ENCODE data around the gene TMEM86B.

TMEM86B gene

GRCh38 chr19:55186080-55186479 lies 42.5 kb downstream of the TMEM86B start:
- no peak overlapping the region for H3K27ac ChIP-seq
- DNase-seq = no peak
- no peaks in the 10 kb centered on the region for H3K36me3 ChIP-seq
- no peaks in the 10 kb centered on the region for H3K9me3 ChIP-seq
- peaks cover 0 to 45% of the 10 kb centered on the region in 2 donors for H3K27me3 ChIP-seq
- intact Hi-C loops (cut with DNase I; ENCODE audit: low total_unique reads) = no loop called here
- no peaks in the 10 kb centered on the region for H3K4me1 ChIP-seq
- no peak for TF ChIP-seq CTCF (IDR thresholded peaks at IDR 0.05)
- no peak overlapping the region for H3K4me3 ChIP-seq

DNA sequence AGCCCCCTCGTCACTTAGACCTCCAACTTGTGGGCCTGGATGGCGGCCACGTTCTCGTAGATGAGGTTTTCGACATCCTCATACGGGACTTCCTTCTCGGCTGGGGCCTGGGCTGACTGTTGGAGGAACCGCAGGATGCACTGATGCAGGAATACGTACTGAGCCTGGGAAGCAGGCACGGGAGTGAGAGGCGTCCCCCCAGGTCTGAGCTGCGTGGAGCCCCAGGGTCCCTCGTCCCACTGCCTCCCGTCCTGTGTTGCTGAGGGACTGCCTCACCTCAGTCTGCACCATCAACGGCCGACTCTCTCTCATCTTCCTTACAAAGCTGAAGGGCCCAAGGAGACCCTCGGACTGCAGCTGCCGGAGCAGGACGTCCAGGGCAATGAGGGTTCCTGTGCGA lies 46.8 kb downstream of the TMEM86B start:
- TF ChIP-seq CTCF (IDR thresholded peaks at IDR 0.05) = no peak
- no peaks in the 10 kb centered on the region for H3K9me3 ChIP-seq
- intact Hi-C loops (cut with DNase I; ENCODE audit: low total_unique reads) = no loop called here
- DNase-seq = no peak
- H3K27me3 ChIP-seq = peaks cover 7 to 86% of the 10 kb centered on the region in 2 donors
- no peak overlapping the region for H3K4me3 ChIP-seq
- peaks cover 0 to 16% (median 13%) of the 10 kb centered on the region in 4 donors for H3K4me1 ChIP-seq
- H3K27ac ChIP-seq = no peak overlapping the region
- no peaks in the 10 kb centered on the region for H3K36me3 ChIP-seq

GRCh38 chr19:55179606-55180484 lies 48.7 kb downstream of the TMEM86B start, which contains the start of gene SYT5:
Gene SYT5 (minus strand): TSS chr19:55180289. CDS start chr19:55179041, 1,248 bp downstream.
- Histone ChIP-seq H3K27me3 (peaks cover 7 to 89% of the 10 kb centered on the region in 2 donors), H3K4me1 (peaks cover 0 to 18% (median 14%) of the 10 kb centered on the region in 4 donors), H3K27ac (no peak within 1 kb of the TSS), H3K4me3 (peak within 1 kb of the TSS; percentile 24 to 26), H3K9me3 (no peaks in the 10 kb centered on the region), H3K36me3 (no peaks in the 10 kb centered on the region)
- no peak for TF ChIP-seq CTCF (IDR thresholded peaks at IDR 0.05)
- intact Hi-C loops (cut with DNase I; ENCODE audit: low total_unique reads) = no loop called here
- no peak for DNase-seq

DNA sequence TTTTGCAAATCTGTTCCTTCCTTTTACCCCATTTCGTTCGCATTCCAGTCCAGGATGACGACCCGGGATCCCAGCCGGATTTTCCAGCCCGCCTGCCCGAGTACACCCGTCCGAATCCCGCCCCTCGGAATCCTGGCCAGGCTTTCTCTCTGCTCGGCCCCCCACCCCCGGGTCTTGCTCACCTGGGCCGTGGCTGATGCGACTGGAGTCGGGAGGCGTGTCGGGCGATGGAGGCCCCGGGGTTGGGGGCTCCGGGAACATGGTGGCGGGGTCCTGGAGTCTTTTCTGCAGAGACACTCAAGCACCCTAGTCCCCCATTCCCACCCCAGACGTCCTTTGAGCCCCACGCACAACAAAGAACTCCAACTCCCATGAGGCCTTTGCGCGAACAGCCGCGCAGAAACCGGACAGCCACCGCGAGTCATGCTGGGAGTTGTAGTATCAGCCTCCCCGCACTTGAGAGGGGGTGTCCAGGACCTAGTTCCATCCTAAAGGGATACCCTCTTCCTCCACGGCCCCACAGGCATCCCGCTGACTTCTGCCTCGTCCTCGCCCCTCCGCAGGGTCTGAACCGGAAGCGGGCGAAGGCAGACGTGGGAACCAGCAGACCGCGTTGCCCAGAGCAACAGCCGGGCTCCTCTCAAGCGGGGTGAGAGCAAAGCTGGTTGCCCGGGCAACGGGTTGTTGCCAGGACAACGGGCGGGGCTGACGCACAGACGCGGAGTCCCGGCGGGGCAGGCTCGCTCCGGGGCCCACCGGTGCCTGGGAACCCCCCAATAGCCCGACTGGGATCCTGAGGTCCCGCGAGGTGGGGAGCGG lies 49.6 kb downstream of the TMEM86B start:
- Histone ChIP-seq H3K27ac (no peak overlapping the region), H3K4me1 (peaks cover 0 to 19% (median 16%) of the 10 kb centered on the region in 4 donors), H3K9me3 (no peaks in the 10 kb centered on the region), H3K4me3 (peak overlapping the region; percentile 24 to 26), H3K36me3 (no peaks in the 10 kb centered on the region), H3K27me3 (peaks cover 7 to 97% of the 10 kb centered on the region in 2 donors)
- DNase-seq = no peak
- intact Hi-C loops (cut with DNase I; ENCODE audit: low total_unique reads) = no loop called here
- TF ChIP-seq CTCF (IDR thresholded peaks at IDR 0.05) = no peak

Measured in tibial artery (tissue), 4 donors.